ENCODE measurements around the gene TENM4. TPM values are rescaled to one million over a fixed set of nuclear protein-coding genes. Genes with fewer than 3 reads are reported as not detected.

The TENM4 gene
- total RNA-seq, 4 donors from 2014 or later, result 0.88 to 61.5 (median 4.0) TPM

DNA sequence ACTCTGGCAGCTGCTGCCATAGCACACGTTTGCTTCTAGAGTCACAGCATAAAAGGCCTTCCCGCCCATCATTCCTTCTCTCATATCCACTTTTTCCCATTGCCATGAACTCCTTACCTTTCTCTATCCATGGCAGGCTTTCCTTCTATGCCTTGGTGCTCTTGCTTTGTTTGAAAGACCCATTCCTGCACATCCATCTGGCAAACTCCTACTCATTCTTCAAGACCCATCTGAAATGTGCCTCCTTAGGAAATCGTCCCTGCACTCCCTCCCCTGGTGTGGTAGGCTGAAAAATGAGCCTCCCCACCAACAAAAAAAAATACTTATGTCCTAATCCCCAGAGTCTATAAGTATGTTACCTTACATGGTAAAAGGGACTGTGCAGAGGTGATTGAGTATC is 100.3 kb downstream of the TENM4 start:
- no peak for DNase-seq
- H3K9me3 ChIP-seq, result no peaks in the 10 kb centered on the region
- H3K4me1 ChIP-seq, result no peaks in the 10 kb centered on the region
- TF ChIP-seq CTCF (IDR thresholded peaks at IDR 0.05), result no peak
- no peak for TF ChIP-seq POLR2A (IDR thresholded peaks at IDR 0.05)
- no peak overlapping the region for H3K27ac ChIP-seq
- H3K27me3 ChIP-seq, result no peaks in the 10 kb centered on the region
- intact Hi-C loops (cut with DNase I; ENCODE audit: low total_unique reads), result no loop called here
- no peak overlapping the region for H3K4me3 ChIP-seq
- no peaks in the 10 kb centered on the region for H3K36me3 ChIP-seq

- DNase-seq, result no peak
- Histone ChIP-seq H3K4me3 (no peak overlapping the region), H3K4me1 (no peaks in the 10 kb centered on the region), H3K36me3 (no peaks in the 10 kb centered on the region), H3K27ac (no peak overlapping the region), H3K27me3 (no peaks in the 10 kb centered on the region), H3K9me3 (no peaks in the 10 kb centered on the region)
- intact Hi-C loops (cut with DNase I; ENCODE audit: low total_unique reads), result no loop called here
- TF ChIP-seq CTCF (IDR thresholded peaks at IDR 0.05) (no peak), POLR2A (IDR thresholded peaks at IDR 0.05) (no peak)
These were observed 103.9 kb downstream of the TENM4 start for GRCh38 chr11:79336797-79337517.

DNA sequence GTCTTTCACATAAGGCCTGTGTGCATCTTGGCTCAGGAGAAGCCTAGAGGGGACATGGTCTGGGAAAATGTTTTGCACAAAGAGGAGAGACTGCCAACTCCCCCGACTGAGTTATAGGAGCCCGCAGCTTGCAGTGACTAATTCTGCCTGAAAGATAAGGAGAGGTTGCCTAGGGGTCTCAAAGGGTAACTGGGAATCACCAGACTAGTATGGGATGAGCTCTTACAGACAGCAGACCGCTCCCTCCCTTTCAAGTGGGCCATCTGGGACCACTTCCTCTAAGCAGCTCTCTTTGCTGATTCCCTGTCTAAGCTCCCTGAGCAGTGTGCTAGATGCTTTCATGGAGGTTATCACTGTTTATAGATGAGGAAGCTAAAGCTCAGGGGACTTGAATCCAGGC is 105.1 kb downstream of the TENM4 start:
- TF ChIP-seq CTCF (IDR thresholded peaks at IDR 0.05) (no peak), POLR2A (IDR thresholded peaks at IDR 0.05) (no peak)
- no peaks in the 10 kb centered on the region for H3K36me3 ChIP-seq
- no peaks in the 10 kb centered on the region for H3K4me1 ChIP-seq
- intact Hi-C loops (cut with DNase I; ENCODE audit: low total_unique reads), result no loop called here
- H3K27ac ChIP-seq, result no peak overlapping the region
- no peak overlapping the region for H3K4me3 ChIP-seq
- H3K9me3 ChIP-seq, result no peaks in the 10 kb centered on the region
- H3K27me3 ChIP-seq, result no peaks in the 10 kb centered on the region
- no peak for DNase-seq

GRCh38 chr11:79333355-79333754 is 107.5 kb downstream of the TENM4 start:
- Histone ChIP-seq H3K4me3 (no peak overlapping the region), H3K9me3 (no peaks in the 10 kb centered on the region), H3K27me3 (no peaks in the 10 kb centered on the region), H3K27ac (no peak overlapping the region), H3K4me1 (no peaks in the 10 kb centered on the region), H3K36me3 (no peaks in the 10 kb centered on the region)
- no peak for DNase-seq
- intact Hi-C loops (cut with DNase I; ENCODE audit: low total_unique reads), result no loop called here
- TF ChIP-seq POLR2A (IDR thresholded peaks at IDR 0.05) (no peak), CTCF (IDR thresholded peaks at IDR 0.05) (no peak)

DNA sequence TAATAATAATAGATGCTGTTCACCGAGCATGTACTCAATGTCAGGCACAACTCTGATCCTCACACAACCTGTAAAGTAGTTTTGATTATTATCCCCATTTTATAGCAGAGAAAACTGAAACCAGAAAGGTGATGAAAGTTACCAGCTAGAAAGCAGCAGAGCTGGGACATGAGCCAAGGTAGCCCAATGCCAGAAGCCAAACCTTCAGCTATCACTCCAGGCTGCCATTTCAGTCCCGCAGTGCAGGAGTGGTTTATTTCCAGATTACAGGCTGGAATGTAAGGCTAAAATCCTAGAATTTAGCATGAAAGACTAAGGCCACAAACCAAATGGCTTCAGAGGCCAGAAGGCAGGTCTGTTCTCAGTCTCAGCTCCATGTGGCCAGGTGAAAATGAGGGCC is 108.8 kb downstream of the TENM4 start:
- DNase-seq, result no peak
- intact Hi-C loops (cut with DNase I; ENCODE audit: low total_unique reads), result no loop called here

More for the DNA sequence above, 108.8 kb downstream of the TENM4 start:
- Histone ChIP-seq H3K27me3 (no peaks in the 10 kb centered on the region), H3K36me3 (no peaks in the 10 kb centered on the region), H3K9me3 (no peaks in the 10 kb centered on the region), H3K4me1 (no peaks in the 10 kb centered on the region), H3K4me3 (no peak overlapping the region), H3K27ac (no peak overlapping the region)
- TF ChIP-seq POLR2A (IDR thresholded peaks at IDR 0.05) (no peak), CTCF (IDR thresholded peaks at IDR 0.05) (no peak)

Measured in uterus (tissue), 4 donors.